Breast epithelium (tissue), 4 donors: ENCODE results near the gene ST6GALNAC3. TPM values are rescaled to one million over a fixed set of nuclear protein-coding genes. Genes with fewer than 3 reads are reported as not detected.

ENCODE experiments used
- DNase-seq, 2 donors: peaks; one replicate each; pipeline ENCODE4 v3.0.0-alpha.2; 2019; ENCODE audit warnings: low spot score in 2 of 2
- H3K27ac ChIP-seq, 2 donors: fragments of 200-600 bp; sonication (generic) in 1 of 2; one replicate each; pipeline ENCODE4 v1.5.1; 2016 to 2019; ENCODE audit warnings: mild to moderate bottlenecking in 1 of 2
- H3K27me3 ChIP-seq, 2 donors: fragments of 200-600 bp; sonication (generic) in 1 of 2; one replicate each; pipeline versions ENCODE4 v1.5.1 to v1.6.0; 2017 to 2019; ENCODE audit warnings: control low read depth in 1 of 2, mild to moderate bottlenecking in 1 of 2
- H3K36me3 ChIP-seq: fragments of 200-600 bp; one replicate; pipeline ENCODE4 v1.5.1; 2019
- H3K4me1 ChIP-seq, 2 donors: fragments of 200-600 bp; sonication (generic); one replicate each; pipeline ENCODE4 v1.5.1; 2016 to 2019; ENCODE audit warnings: control low read depth in 1 of 2
- H3K4me3 ChIP-seq, 3 donors: fragments of 200-600 bp; sonication (generic); 1 replicate in 2 of 3; 2 replicates in 1 of 3; pipeline ENCODE4 v1.5.1; 2016 to 2019; ENCODE audit warnings: mild to moderate bottlenecking in 3 of 3, moderate library complexity in 2 of 3
- H3K9me3 ChIP-seq, 2 donors: fragments of 200-600 bp; sonication (generic) in 1 of 2; one replicate each; pipeline ENCODE4 v1.5.1; 2016 to 2019; ENCODE audit warnings: control low read depth in 1 of 2
- POLR2A ChIP-seq: fragments of 450-650 bp; IDR thresholded peaks from one replicate; pipeline ENCODE4 v1.6.1; 2016; ENCODE audit warnings: antibody characterized with exemption, mild to moderate bottlenecking, moderate library complexity
- POLR2AphosphoS5 ChIP-seq, 3 donors: sonication (generic); formaldehyde crosslinking; IDR thresholded peaks; one replicate each; pipeline ENCODE4 v1.6.1; 2017; ENCODE audit warnings: antibody characterized with exemption in 3 of 3
- intact Hi-C: fragments of 100-400 bp; cut with DNase I; formaldehyde crosslinking; loops from one replicate; pipeline ENCODE4 v1.15.1; 2023; ENCODE audit warnings: low total_unique reads
- total RNA-seq, 3 donors: library from RNA; depleted of rRNA; stranded (reverse); fragments of >200 nt; gene quantifications; one replicate each; pipeline ENCODE4 v1.1.0, GENCODE V29; 2016
- TF ChIP-seq, protein P1 (sequence below), 3 donors: fragments of 450-650 bp; IDR thresholded peaks; one replicate each; pipeline ENCODE4 v1.5.1; 2016 to 2017; ENCODE audit warnings: antibody characterized with exemption in 3 of 3, mild to moderate bottlenecking in 3 of 3, moderate library complexity in 3 of 3

Gene ST6GALNAC3
- total RNA-seq, 3 donors from 2014 or later = 4.1 to 14.4 (median 8.5) TPM

DNA sequence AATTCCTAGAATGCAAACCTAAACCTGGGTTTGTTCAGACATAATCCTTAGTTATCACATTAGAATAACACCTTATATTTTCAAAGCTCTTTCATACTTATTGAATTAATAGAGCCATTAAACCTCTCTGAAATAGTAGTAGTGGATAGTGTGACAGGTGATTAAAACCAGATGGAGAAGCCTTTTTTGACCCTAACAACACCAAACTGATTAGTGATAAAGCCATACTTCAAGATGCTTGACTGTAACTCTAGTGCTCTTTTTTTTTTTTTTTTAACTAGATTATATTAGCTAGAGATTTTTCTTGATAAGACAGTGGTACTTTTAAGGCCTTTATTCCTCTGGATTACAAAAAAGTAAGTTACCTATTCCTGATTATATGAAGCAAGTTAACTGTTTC lies 190.1 kb downstream of the ST6GALNAC3 start:
- Histone ChIP-seq H3K4me1 (no peaks in the 10 kb centered on the region), H3K4me3 (no peak overlapping the region), H3K9me3 (no peaks in the 10 kb centered on the region), H3K27ac (no peak overlapping the region), H3K36me3 (no peaks in the 10 kb centered on the region), H3K27me3 (no peaks in the 10 kb centered on the region)
- intact Hi-C loops = no loop called here
- TF ChIP-seq POLR2A = no peak
- DNase-seq = no peak

DNA sequence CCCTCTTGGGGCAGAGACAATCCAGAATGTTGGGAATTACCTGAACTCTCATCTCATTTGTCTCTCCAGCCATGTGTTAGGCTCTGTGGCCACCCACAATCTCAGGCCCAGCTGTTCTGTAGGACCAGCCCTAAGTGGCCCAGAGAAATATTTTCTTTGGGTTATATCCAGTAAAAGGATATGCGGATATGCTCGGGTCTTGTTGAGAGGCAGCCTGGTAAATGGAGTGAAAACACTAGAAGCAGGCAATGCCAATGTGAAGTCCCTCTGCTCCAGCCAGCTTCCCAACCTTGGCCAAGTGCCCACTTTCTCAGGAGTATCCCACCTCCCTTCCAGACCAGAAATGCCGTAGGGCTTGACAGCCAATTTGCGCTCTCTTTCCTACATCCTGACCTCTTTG lies 192.2 kb downstream of the ST6GALNAC3 start:
- no peaks in the 10 kb centered on the region for H3K9me3 ChIP-seq
- no peak overlapping the region for H3K27ac ChIP-seq
- H3K4me1 ChIP-seq = no peaks in the 10 kb centered on the region
- no peaks in the 10 kb centered on the region for H3K27me3 ChIP-seq
- no peak for TF ChIP-seq POLR2AphosphoS5 (IDR thresholded peaks at IDR 0.05)
- TF ChIP-seq POLR2A = no peak
- TF ChIP-seq, protein P1, sequence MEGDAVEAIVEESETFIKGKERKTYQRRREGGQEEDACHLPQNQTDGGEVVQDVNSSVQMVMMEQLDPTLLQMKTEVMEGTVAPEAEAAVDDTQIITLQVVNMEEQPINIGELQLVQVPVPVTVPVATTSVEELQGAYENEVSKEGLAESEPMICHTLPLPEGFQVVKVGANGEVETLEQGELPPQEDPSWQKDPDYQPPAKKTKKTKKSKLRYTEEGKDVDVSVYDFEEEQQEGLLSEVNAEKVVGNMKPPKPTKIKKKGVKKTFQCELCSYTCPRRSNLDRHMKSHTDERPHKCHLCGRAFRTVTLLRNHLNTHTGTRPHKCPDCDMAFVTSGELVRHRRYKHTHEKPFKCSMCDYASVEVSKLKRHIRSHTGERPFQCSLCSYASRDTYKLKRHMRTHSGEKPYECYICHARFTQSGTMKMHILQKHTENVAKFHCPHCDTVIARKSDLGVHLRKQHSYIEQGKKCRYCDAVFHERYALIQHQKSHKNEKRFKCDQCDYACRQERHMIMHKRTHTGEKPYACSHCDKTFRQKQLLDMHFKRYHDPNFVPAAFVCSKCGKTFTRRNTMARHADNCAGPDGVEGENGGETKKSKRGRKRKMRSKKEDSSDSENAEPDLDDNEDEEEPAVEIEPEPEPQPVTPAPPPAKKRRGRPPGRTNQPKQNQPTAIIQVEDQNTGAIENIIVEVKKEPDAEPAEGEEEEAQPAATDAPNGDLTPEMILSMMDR (IDR thresholded peaks at IDR 0.05) = no peak
- DNase-seq = no peak
- no peak overlapping the region for H3K4me3 ChIP-seq
- intact Hi-C loops = no loop called here
- H3K36me3 ChIP-seq = no peaks in the 10 kb centered on the region

DNA sequence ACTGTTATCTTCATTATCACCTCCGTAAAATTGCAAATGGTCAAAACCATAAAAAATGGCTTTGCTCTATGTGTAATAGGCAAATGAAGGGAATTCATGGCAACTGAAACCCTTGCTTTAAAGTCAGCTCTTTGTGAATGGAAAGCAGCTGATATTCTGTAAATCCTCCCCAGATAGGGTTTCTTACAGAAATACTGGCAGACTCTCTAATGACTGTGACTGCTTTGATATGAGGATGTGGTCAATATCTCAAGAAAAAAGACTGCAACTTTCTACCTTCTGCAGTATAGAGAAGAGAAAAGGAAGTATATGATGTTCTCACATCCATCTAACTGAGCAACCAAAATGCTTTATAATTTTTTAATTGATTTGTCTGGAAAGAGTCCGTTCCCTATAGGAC lies 193.1 kb downstream of the ST6GALNAC3 start:
- Histone ChIP-seq H3K9me3 (no peaks in the 10 kb centered on the region), H3K27me3 (no peaks in the 10 kb centered on the region), H3K27ac (no peak overlapping the region), H3K4me3 (no peak overlapping the region), H3K36me3 (no peaks in the 10 kb centered on the region), H3K4me1 (no peaks in the 10 kb centered on the region)
- no peak for DNase-seq
- TF ChIP-seq, protein P1 (IDR thresholded peaks at IDR 0.05) = no peak
- TF ChIP-seq POLR2AphosphoS5 (IDR thresholded peaks at IDR 0.05) (no peak), POLR2A (no peak)
- intact Hi-C loops = no loop called here

DNA sequence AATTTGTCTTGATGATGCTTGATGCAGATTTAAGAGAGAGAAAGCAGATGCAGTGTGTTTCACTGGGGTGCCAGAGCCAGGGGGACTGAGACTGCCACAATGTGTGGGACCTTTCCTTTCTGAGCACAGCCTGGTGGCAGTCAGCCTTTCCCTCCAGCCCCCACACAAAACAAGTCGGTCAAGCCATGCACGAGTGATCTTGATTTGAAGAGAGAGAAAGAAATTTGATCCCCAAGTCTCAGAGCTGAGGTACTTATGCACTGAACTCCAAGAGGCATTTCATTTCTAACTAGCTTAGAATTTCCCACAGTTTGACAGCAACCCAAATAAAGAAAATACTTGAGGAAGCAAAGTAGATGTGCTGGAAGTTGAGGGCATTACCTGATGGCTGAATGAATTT lies 193.8 kb downstream of the ST6GALNAC3 start:
- Histone ChIP-seq H3K4me1 (no peaks in the 10 kb centered on the region), H3K36me3 (no peaks in the 10 kb centered on the region), H3K27ac (no peak overlapping the region), H3K27me3 (no peaks in the 10 kb centered on the region), H3K4me3 (no peak overlapping the region), H3K9me3 (no peaks in the 10 kb centered on the region)
- TF ChIP-seq, protein P1 (IDR thresholded peaks at IDR 0.05) = no peak
- TF ChIP-seq POLR2A (no peak), POLR2AphosphoS5 (IDR thresholded peaks at IDR 0.05) (no peak)
- intact Hi-C loops = no loop called here
- no peak for DNase-seq

DNA sequence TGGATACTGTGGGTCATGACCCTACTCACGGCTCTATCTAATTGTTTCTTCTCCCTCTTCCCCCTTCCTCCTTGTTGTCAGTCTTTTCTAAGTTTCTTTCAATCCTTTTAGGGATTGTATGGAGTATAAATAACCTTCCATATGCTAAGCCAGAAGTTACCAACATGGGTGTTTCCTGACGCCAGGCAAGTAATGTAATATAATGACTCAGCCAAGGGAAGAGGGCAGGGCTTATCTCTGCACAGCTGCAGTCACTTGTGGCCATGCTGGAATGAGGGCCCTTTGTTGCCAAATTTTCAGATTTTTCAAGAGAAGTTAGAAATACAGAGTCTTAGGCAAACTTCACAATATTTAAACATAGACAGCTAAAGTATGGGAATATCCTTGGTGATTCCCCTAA lies 194.6 kb downstream of the ST6GALNAC3 start:
- H3K27me3 ChIP-seq = no peaks in the 10 kb centered on the region
- H3K4me3 ChIP-seq = no peak overlapping the region
- H3K9me3 ChIP-seq = no peaks in the 10 kb centered on the region
- H3K27ac ChIP-seq = no peak overlapping the region
- no peaks in the 10 kb centered on the region for H3K4me1 ChIP-seq
- no peak for DNase-seq
- intact Hi-C loops = no loop called here
- TF ChIP-seq, protein P1 (IDR thresholded peaks at IDR 0.05) = no peak
- no peak for TF ChIP-seq POLR2AphosphoS5 (IDR thresholded peaks at IDR 0.05)
- no peak for TF ChIP-seq POLR2A
- no peaks in the 10 kb centered on the region for H3K36me3 ChIP-seq

DNA sequence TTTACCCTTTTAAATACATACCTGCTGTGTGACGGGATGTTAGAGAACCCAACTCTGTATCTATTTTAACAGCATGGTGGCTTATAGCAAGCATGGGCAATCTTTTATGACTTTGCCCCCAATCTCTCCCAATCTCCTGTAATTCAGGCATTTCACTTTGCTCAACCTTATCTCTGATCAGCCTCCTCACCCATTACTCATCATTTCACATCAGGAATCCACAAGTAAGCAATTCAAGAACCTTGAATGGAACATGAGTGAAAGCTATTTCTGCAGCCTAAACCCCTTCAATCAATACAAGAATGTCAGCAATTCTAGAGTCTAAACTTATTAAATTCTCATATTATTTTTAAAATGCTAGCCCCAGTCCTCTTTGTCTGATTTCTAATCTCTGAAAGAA lies 199.8 kb downstream of the ST6GALNAC3 start:
- Histone ChIP-seq H3K4me1 (no peaks in the 10 kb centered on the region), H3K27me3 (no peaks in the 10 kb centered on the region), H3K9me3 (no peaks in the 10 kb centered on the region), H3K27ac (no peak overlapping the region), H3K36me3 (no peaks in the 10 kb centered on the region), H3K4me3 (no peak overlapping the region)
- TF ChIP-seq POLR2A (no peak), POLR2AphosphoS5 (IDR thresholded peaks at IDR 0.05) (no peak)
- TF ChIP-seq, protein P1 (IDR thresholded peaks at IDR 0.05) = no peak
- no peak for DNase-seq
- intact Hi-C loops = no loop called here
